Neural cell (in vitro differentiated cells): ENCODE measurements around the gene DTNBP1.

Source experiments
- CTCF ChIP-seq: fragments of 450-650 bp; IDR thresholded peaks from 2 replicates; pipeline ENCODE4 v1.5.1; 2014; ENCODE audit warnings: antibody characterized with exemption, mild to moderate bottlenecking, moderate library complexity; ENCODE audit not compliant: poor library complexity, severe bottlenecking
- EP300 ChIP-seq: fragments of 450-650 bp; conservative IDR thresholded peaks from 2 replicates; pipeline ENCODE4 v1.6.1; 2014; ENCODE audit warnings: antibody characterized with exemption, mild to moderate bottlenecking, moderate library complexity; ENCODE audit not compliant: poor library complexity, severe bottlenecking
- EZH2 ChIP-seq: fragments of 200-600, 300-800 bp; shearing (Covaris generic), sonication (generic); IDR thresholded peaks from 2 replicates; pipeline ENCODE4 v1.6.1; 2014; ENCODE audit warnings: antibody characterized with exemption, low read length, borderline replicate concordance, mild to moderate bottlenecking; ENCODE audit not compliant: insufficient read depth, poor library complexity, severe bottlenecking
- RAD21 ChIP-seq: fragments of 450-650 bp; conservative IDR thresholded peaks from 2 replicates; pipeline ENCODE4 v1.6.1; 2014; ENCODE audit warnings: antibody characterized with exemption, mild to moderate bottlenecking, moderate library complexity
- SMC3 ChIP-seq: fragments of 450-650 bp; conservative IDR thresholded peaks from 2 replicates; pipeline ENCODE4 v1.6.1; 2014; ENCODE audit warnings: antibody characterized with exemption, mild to moderate bottlenecking, moderate library complexity; ENCODE audit not compliant: poor library complexity
- TAF1 ChIP-seq: IDR thresholded peaks from 2 replicates; pipeline ENCODE4 v1.6.1; 2012; ENCODE audit warnings: low read depth

GRCh38 chr6:15585760-15586214 lies 77.0 kb downstream of the DTNBP1 start:
- TF ChIP-seq CTCF (no peak), SMC3 (no peak), EZH2 (no peak), RAD21 (no peak), TAF1 (no peak), EP300 (no peak)
